Spleen (tissue), 7 donors: ENCODE results near the gene LSM14A.

ENCODE experiments used
- CTCF ChIP-seq, 11 experiments: fragments of 200-600 bp in 7 of 11; fragments of 450-650 bp in 4 of 11; sonication (generic) in 4 of 11; IDR thresholded peaks in 8 of 11; conservative IDR thresholded peaks in 3 of 11; 1 replicate in 7 of 11; 2 replicates in 4 of 11; pipeline versions ENCODE4 v1.4.0 to v1.8.0; 2016 to 2021; ENCODE audit warnings: antibody characterized with exemption in 11 of 11, inconsistent platforms in 4 of 11, mild to moderate bottlenecking in 1 of 11
- POLR2A ChIP-seq, 3 donors: fragments of 450-650 bp; IDR thresholded peaks; one replicate each; pipeline ENCODE4 v1.5.1; 2017; ENCODE audit warnings: antibody characterized with exemption in 3 of 3, mild to moderate bottlenecking in 1 of 3
- donor health status: DM: no; HTN: no; CAD: no; lungs with moderate emphysema.
- donor health status: DM: no; HTN: no; CAD: no.
- donor health status: DM: no; HTN: no; CAD: no.

- TF ChIP-seq POLR2A (IDR thresholded peaks at IDR 0.05) (no peak), CTCF (IDR thresholded peaks at IDR 0.05 in 8 of 11, conservative IDR thresholded peaks at IDR 0.05 in 3 of 11) (no peak)
Measured at GRCh38 chr19:34209726-34210125, 37.4 kb downstream of the LSM14A start.
